Erythroblast (primary cell): ENCODE data around the gene TPRN.
A peak's percentile ranks its signal among the peaks of the same experiment; 100 is the strongest.
"Not testable (repeated sequence)": the region's sequence is repeated elsewhere in the genome, so short reads cannot be mapped to it uniquely, and the experiment has no call there.

Experiments
- DNase-seq, 2 experiments: peaks; one replicate each; lab custom pipeline; 2025; lab: John Stamatoyannopoulos, UW
- GATA1 ChIP-seq: IDR thresholded peaks from 2 replicates; pipeline ENCODE4 v1.6.1; 2011; ENCODE audit warnings: low read depth, mild to moderate bottlenecking, control low read depth, low read length, moderate library complexity
- POLR2A ChIP-seq: IDR thresholded peaks from 2 replicates; pipeline ENCODE4 v1.6.1; 2011; ENCODE audit warnings: mild to moderate bottlenecking, low read length

TPRN gene

GRCh38 chr9:137200311-137201204, at the start of gene TPRN:
Gene TPRN, minus strand, starts transcription at chr9:137200741. Its CDS starts 30 bp downstream, at chr9:137200711.
- DNase-seq = peak; percentile 99
- TF ChIP-seq GATA1 = no peak
- peak; percentile 90 for TF ChIP-seq POLR2A

GRCh38 chr9:137247916-137248175, 47.3 kb upstream of the TPRN start:
- no peak for DNase-seq
- TF ChIP-seq POLR2A (no peak), GATA1 (no peak)

- no peak for TF ChIP-seq GATA1
- TF ChIP-seq POLR2A = no peak
- no peak for DNase-seq
Measured at GRCh38 chr9:137247135-137247915, 46.8 kb upstream of the TPRN start.

- no peak for TF ChIP-seq POLR2A
- DNase-seq = no peak
Measured at GRCh38 chr9:137245450-137246421, 45.2 kb upstream of the TPRN start.

GRCh38 chr9:137244486-137245449, 44.2 kb upstream of the TPRN start:
- TF ChIP-seq GATA1 (no peak), POLR2A (no peak)
- peak in 1 of 2 experiments; percentile 60 for DNase-seq

GRCh38 chr9:137243626-137244485, 43.3 kb upstream of the TPRN start:
- peak; percentile 66 to 68 for DNase-seq
- peak; percentile 82 for TF ChIP-seq POLR2A
- no peak for TF ChIP-seq GATA1

- not testable (repeated sequence) for DNase-seq
Measured at GRCh38 chr9:137243266-137243625, 42.7 kb upstream of the TPRN start.

GRCh38 chr9:137242269-137243203, 42.0 kb upstream of the TPRN start:
- peak; percentile 55 to 69 for DNase-seq
- TF ChIP-seq POLR2A (peak; percentile 10), GATA1 (no peak)

- DNase-seq = peak; percentile 84 to 91
- TF ChIP-seq GATA1 = no peak
- no peak for TF ChIP-seq POLR2A
Measured at GRCh38 chr9:137241490-137242268, 41.1 kb upstream of the TPRN start.
